RWPE2 (cell line): ENCODE measurements around the gene CHCHD6.
A peak's percentile ranks its signal among the peaks of the same experiment; 100 is the strongest.

Experiments used
- ATAC-seq: fragments of 200-7000 bp; cut with Tn5 transposase; 3 replicates; pipeline ENCODE4 v1.9.1; 2021; ENCODE audit warnings: low read depth
- DNase-seq: peaks from one replicate; pipeline ENCODE4 v3.0.0-alpha.2; 2020; ENCODE audit warnings: low spot score
- H3K27ac ChIP-seq: fragments of 450-650 bp; 2 replicates; pipeline ENCODE4 v1.5.1; 2017; ENCODE audit warnings: mild to moderate bottlenecking; ENCODE audit not compliant: poor library complexity, severe bottlenecking
- H3K27me3 ChIP-seq: fragments of 250-450 bp; sonication (Bioruptor Pico); 2 replicates; pipeline ENCODE4 v1.5.1; 2021; ENCODE audit warnings: mild to moderate bottlenecking, moderate library complexity; ENCODE audit not compliant: insufficient read depth, poor library complexity, severe bottlenecking
- H3K36me3 ChIP-seq: fragments of 250-450 bp; sonication (Bioruptor Pico); 2 replicates; pipeline ENCODE4 v1.5.1; 2020; ENCODE audit warnings: low read depth, mild to moderate bottlenecking, moderate library complexity
- H3K4me1 ChIP-seq: fragments of 250-450 bp; sonication (Bioruptor Pico); 2 replicates; pipeline ENCODE4 v1.5.1; 2021; ENCODE audit warnings: mild to moderate bottlenecking, moderate library complexity; ENCODE audit not compliant: insufficient read depth, poor library complexity, severe bottlenecking
- H3K4me3 ChIP-seq: fragments of 250-450 bp; sonication (Bioruptor Pico); 2 replicates; pipeline ENCODE4 v1.5.1; 2021; ENCODE audit warnings: mild to moderate bottlenecking, moderate library complexity; ENCODE audit not compliant: severe bottlenecking
- H3K9me3 ChIP-seq: fragments of 250-450 bp; sonication (Bioruptor Pico); 2 replicates; pipeline ENCODE4 v1.5.1; 2021; ENCODE audit warnings: mild to moderate bottlenecking, moderate library complexity; ENCODE audit not compliant: severe bottlenecking
- CTCF ChIP-seq: fragments of 450-650 bp; IDR thresholded peaks from one replicate; pipeline ENCODE4 v1.5.1; 2017; ENCODE audit warnings: mild to moderate bottlenecking, moderate library complexity; ENCODE audit not compliant: poor library complexity, severe bottlenecking

The CHCHD6 gene

GRCh38 chr3:126880901-126881300, 176.9 kb downstream of the CHCHD6 start:
- DNase-seq (no peak), ATAC-seq (no peak)
- Histone ChIP-seq H3K4me1 (no peaks in the 10 kb centered on the region), H3K27ac (no peak overlapping the region), H3K27me3 (no peaks in the 10 kb centered on the region), H3K36me3 (no peaks in the 10 kb centered on the region), H3K4me3 (no peak overlapping the region), H3K9me3 (no peaks in the 10 kb centered on the region)
- TF ChIP-seq CTCF, result no peak

GRCh38 chr3:126881861-126882260, 177.8 kb downstream of the CHCHD6 start:
- H3K27me3 ChIP-seq, result no peaks in the 10 kb centered on the region
- H3K4me1 ChIP-seq, result peaks cover 9% of the 10 kb centered on the region
- no peak overlapping the region for H3K27ac ChIP-seq
- H3K9me3 ChIP-seq, result no peaks in the 10 kb centered on the region
- no peak for ATAC-seq
- no peak overlapping the region for H3K4me3 ChIP-seq
- TF ChIP-seq CTCF, result no peak
- no peak for DNase-seq
- no peaks in the 10 kb centered on the region for H3K36me3 ChIP-seq

GRCh38 chr3:126883241-126883640, 179.2 kb downstream of the CHCHD6 start:
- TF ChIP-seq CTCF, result no peak
- H3K27me3 ChIP-seq, result no peaks in the 10 kb centered on the region
- H3K27ac ChIP-seq, result no peak overlapping the region
- no peak overlapping the region for H3K4me3 ChIP-seq
- peaks cover 9% of the 10 kb centered on the region for H3K4me1 ChIP-seq
- H3K36me3 ChIP-seq, result no peaks in the 10 kb centered on the region
- DNase-seq, result no peak
- no peaks in the 10 kb centered on the region for H3K9me3 ChIP-seq
- ATAC-seq, result no peak

- no peak overlapping the region for H3K27ac ChIP-seq
- no peak for TF ChIP-seq CTCF
- H3K36me3 ChIP-seq, result no peaks in the 10 kb centered on the region
- ATAC-seq (no peak), DNase-seq (no peak)
- H3K4me1 ChIP-seq, result peaks cover 9% of the 10 kb centered on the region
- no peak overlapping the region for H3K4me3 ChIP-seq
- no peaks in the 10 kb centered on the region for H3K27me3 ChIP-seq
- no peaks in the 10 kb centered on the region for H3K9me3 ChIP-seq
Observed at GRCh38 chr3:126885425-126885824, 181.4 kb downstream of the CHCHD6 start.

- ATAC-seq, result peak; percentile 82
- Histone ChIP-seq H3K4me3 (no peak overlapping the region), H3K27ac (no peak overlapping the region), H3K36me3 (no peaks in the 10 kb centered on the region), H3K4me1 (peaks cover 9% of the 10 kb centered on the region), H3K9me3 (no peaks in the 10 kb centered on the region), H3K27me3 (no peaks in the 10 kb centered on the region)
- no peak for DNase-seq
- no peak for TF ChIP-seq CTCF
Observed at GRCh38 chr3:126886217-126886616, 182.2 kb downstream of the CHCHD6 start.
